Nephron (organoid): ENCODE data around the gene DMRTB1.

Experiments
- H3K27ac Mint-ChIP-seq, 3 experiments: 2 replicates each; pipeline ENCODE4 v1.8.0; 2020; ENCODE audit warnings: mixed read lengths in 3 of 3, mild to moderate bottlenecking in 2 of 3, moderate library complexity in 1 of 3
- H3K27me3 Mint-ChIP-seq: 2 replicates; pipeline ENCODE4 v1.8.0; 2021; ENCODE audit warnings: low read depth, mild to moderate bottlenecking, moderate library complexity, mixed read lengths
- H3K36me3 Mint-ChIP-seq: 2 replicates; pipeline ENCODE4 v1.8.0; 2020; ENCODE audit warnings: low read depth, mixed read lengths
- H3K4me1 Mint-ChIP-seq: 2 replicates; pipeline ENCODE4 v1.8.0; 2020; ENCODE audit warnings: mixed read lengths
- H3K4me3 Mint-ChIP-seq, 3 experiments: 2 replicates each; pipeline ENCODE4 v1.8.0; 2020; ENCODE audit warnings: mild to moderate bottlenecking in 3 of 3, mixed read lengths in 3 of 3, moderate library complexity in 2 of 3
- H3K9me3 Mint-ChIP-seq: 2 replicates; pipeline ENCODE4 v1.8.0; 2020; ENCODE audit warnings: mixed read lengths
- TF ChIP-seq, protein P1 (sequence below), 3 experiments: fragments of 200-600 bp; sonication (generic); IDR thresholded peaks; one replicate each; pipeline ENCODE4 v1.5.0; 2021; ENCODE audit warnings: antibody characterized with exemption in 3 of 3; ENCODE audit not compliant: unreplicated experiment in 3 of 3

Gene DMRTB1

GRCh38 chr1:53458634-53459033, 565 bp upstream of the DMRTB1 start:
- H3K27me3 Mint-ChIP-seq = peaks cover 13% of the 10 kb centered on the region
- TF ChIP-seq, protein P1, sequence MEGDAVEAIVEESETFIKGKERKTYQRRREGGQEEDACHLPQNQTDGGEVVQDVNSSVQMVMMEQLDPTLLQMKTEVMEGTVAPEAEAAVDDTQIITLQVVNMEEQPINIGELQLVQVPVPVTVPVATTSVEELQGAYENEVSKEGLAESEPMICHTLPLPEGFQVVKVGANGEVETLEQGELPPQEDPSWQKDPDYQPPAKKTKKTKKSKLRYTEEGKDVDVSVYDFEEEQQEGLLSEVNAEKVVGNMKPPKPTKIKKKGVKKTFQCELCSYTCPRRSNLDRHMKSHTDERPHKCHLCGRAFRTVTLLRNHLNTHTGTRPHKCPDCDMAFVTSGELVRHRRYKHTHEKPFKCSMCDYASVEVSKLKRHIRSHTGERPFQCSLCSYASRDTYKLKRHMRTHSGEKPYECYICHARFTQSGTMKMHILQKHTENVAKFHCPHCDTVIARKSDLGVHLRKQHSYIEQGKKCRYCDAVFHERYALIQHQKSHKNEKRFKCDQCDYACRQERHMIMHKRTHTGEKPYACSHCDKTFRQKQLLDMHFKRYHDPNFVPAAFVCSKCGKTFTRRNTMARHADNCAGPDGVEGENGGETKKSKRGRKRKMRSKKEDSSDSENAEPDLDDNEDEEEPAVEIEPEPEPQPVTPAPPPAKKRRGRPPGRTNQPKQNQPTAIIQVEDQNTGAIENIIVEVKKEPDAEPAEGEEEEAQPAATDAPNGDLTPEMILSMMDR (IDR thresholded peaks at IDR 0.05; ENCODE audit: unreplicated experiment in 3 of 3) = no peak
- H3K4me1 Mint-ChIP-seq = no peaks in the 10 kb centered on the region
- no peaks in the 10 kb centered on the region for H3K9me3 Mint-ChIP-seq
- H3K4me3 Mint-ChIP-seq = no peak overlapping the region
- no peak overlapping the region for H3K27ac Mint-ChIP-seq
- H3K36me3 Mint-ChIP-seq = no peaks in the 10 kb centered on the region

DNA sequence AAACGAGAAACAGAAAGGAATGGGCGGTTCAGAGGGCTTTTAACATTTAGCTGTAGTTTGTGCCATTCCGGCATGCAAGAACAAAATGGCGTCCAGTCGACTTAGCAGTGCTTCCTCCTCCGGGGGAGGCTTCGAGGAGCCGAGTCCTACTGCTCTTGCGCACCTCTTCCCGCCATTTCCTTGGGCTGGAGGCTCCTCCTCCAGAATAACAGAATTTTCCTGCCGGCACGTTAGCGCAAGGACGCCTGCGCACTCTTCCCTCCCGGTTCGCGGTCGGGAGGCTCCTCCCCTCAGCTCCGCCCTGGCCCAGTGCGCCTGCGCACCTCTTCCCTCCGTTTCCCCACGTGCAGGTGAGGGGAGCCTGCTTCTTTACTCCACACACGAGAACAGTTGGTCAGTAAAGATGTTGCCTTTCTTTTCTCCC, 1.0 kb downstream of the DMRTB1 start:
- TF ChIP-seq, protein P1 (IDR thresholded peaks at IDR 0.05; ENCODE audit: unreplicated experiment in 3 of 3) = no peak
- Mint-ChIP-seq H3K4me3 (no peak overlapping the region), H3K27ac (no peak overlapping the region), H3K9me3 (no peaks in the 10 kb centered on the region), H3K36me3 (no peaks in the 10 kb centered on the region), H3K27me3 (peaks cover 10% of the 10 kb centered on the region), H3K4me1 (no peaks in the 10 kb centered on the region)

GRCh38 chr1:53460666-53461322, 1.6 kb downstream of the DMRTB1 start:
- peaks cover 10% of the 10 kb centered on the region for H3K27me3 Mint-ChIP-seq
- H3K27ac Mint-ChIP-seq = no peak overlapping the region
- TF ChIP-seq, protein P1 (IDR thresholded peaks at IDR 0.05; ENCODE audit: unreplicated experiment in 3 of 3) = no peak
- H3K9me3 Mint-ChIP-seq = no peaks in the 10 kb centered on the region
- no peaks in the 10 kb centered on the region for H3K4me1 Mint-ChIP-seq
- no peak overlapping the region for H3K4me3 Mint-ChIP-seq
- H3K36me3 Mint-ChIP-seq = no peaks in the 10 kb centered on the region

DNA sequence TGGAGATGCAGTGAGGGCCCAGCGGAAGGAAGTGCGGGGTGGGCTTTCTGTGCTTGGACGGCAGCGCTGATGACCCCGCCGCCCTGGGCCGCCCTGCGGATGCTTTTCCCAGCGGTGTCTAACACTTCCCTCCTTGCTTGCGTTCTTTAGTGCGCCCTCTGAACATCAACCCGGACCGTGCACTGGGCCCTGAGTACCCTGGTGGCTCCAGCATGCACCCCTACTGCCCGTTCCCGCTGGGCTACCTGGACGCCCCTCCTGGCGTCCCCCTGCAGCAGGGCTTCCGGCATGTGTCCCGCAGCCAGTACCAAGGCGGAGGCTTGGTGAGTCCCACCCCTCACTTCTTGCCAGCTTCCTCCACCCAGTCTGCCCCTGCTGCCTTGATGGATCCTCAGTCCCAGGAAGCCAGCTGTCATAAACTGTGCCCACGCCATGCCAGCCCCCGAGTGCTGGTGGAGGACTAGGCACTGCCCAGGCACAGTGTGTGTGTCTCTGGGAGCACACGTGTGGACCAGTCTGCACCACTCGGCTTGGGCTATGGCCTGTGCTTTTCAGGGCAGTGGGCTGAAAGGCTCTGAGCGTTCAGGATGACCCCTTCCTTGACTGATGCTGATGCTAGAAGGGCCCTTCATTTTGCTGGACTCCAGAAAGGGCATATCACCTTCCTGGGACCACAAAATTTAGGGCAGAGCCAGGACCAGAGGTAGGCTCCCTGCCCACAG, 2.3 kb downstream of the DMRTB1 start:
- TF ChIP-seq, protein P1 (IDR thresholded peaks at IDR 0.05; ENCODE audit: unreplicated experiment in 3 of 3) = no peak
- Mint-ChIP-seq H3K4me3 (no peak overlapping the region), H3K9me3 (no peaks in the 10 kb centered on the region), H3K36me3 (no peaks in the 10 kb centered on the region), H3K27ac (no peak overlapping the region), H3K4me1 (no peaks in the 10 kb centered on the region), H3K27me3 (peaks cover 10% of the 10 kb centered on the region)

DNA sequence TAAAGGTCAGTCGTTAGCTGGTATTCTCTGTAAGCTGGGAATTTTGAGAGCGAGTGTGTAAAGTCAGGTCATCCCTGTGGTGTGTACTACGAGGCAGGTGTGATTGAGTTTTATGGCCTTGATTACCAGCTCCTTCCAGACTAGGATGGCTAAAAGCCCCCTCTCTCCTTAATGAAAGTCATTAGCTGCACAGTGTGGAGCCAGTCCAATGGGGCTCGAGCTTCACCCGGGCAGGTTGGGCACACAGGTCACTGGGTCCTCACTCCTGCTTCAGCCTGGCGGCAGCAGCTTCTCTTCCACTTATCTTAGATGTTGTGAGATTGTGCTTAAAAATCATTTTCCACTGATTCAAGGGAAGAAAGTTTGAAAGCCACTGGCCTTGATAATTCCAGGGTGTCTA, 3.0 kb downstream of the DMRTB1 start:
- TF ChIP-seq, protein P1 (IDR thresholded peaks at IDR 0.05; ENCODE audit: unreplicated experiment in 3 of 3) = no peak
- Mint-ChIP-seq H3K36me3 (no peaks in the 10 kb centered on the region), H3K27me3 (peaks cover 10% of the 10 kb centered on the region), H3K4me1 (no peaks in the 10 kb centered on the region), H3K27ac (no peak overlapping the region), H3K9me3 (no peaks in the 10 kb centered on the region), H3K4me3 (no peak overlapping the region)
